ENCODE results near the gene UBA7. TPM values are rescaled to one million over a fixed set of nuclear protein-coding genes. Genes with fewer than 3 reads are reported as not detected.

The UBA7 gene
- total RNA-seq, 1 experiment from 2014 or later: 1.2 TPM

- TF ChIP-seq STAT6 (CRISPR knock-in tag; conservative IDR thresholded peaks at IDR 0.05; ENCODE audit: low read depth) (no peak), CTCF (IDR thresholded peaks at IDR 0.05) (no peak)
These were observed 9.4 kb downstream of the UBA7 start (continued) for GRCh38 chr3:49804141-49805041.

- TF ChIP-seq ATF1 (CRISPR knock-in tag; IDR thresholded peaks at IDR 0.05) (no peak), CREB1 (CRISPR knock-in tag; IDR thresholded peaks at IDR 0.05) (no peak), PREB (CRISPR knock-in tag; IDR thresholded peaks at IDR 0.05; ENCODE audit: borderline replicate concordance) (no peak), ZSCAN18 (CRISPR knock-in tag; IDR thresholded peaks at IDR 0.05) (no peak), NFYB (CRISPR knock-in tag; conservative IDR thresholded peaks at IDR 0.05; ENCODE audit: low read depth) (no peak), ZNF425 (CRISPR knock-in tag; conservative IDR thresholded peaks at IDR 0.05) (no peak), ZNF263 (CRISPR knock-in tag; IDR thresholded peaks at IDR 0.05; ENCODE audit: low read depth) (no peak), AFF4 (CRISPR knock-in tag; IDR thresholded peaks at IDR 0.05; ENCODE audit: borderline replicate concordance) (no peak), ZNF317 (CRISPR knock-in tag; IDR thresholded peaks at IDR 0.05; ENCODE audit: borderline replicate concordance, low read depth) (no peak), CREM (CRISPR knock-in tag; IDR thresholded peaks at IDR 0.05) (no peak), E2F5 (CRISPR knock-in tag; IDR thresholded peaks at IDR 0.05) (no peak), TCF7 (CRISPR knock-in tag; IDR thresholded peaks at IDR 0.05; ENCODE audit: low read depth) (no peak)
- H3K27me3 Mint-ChIP-seq (ENCODE audit: low read depth): peaks cover 40% of the 10 kb centered on the region
- H3K36me3 Mint-ChIP-seq: no peaks in the 10 kb centered on the region
- peak; percentile 66 for DNase-seq (ENCODE audit: low spot score)
- H3K27ac Mint-ChIP-seq: no peak overlapping the region
- CTCF ChIA-PET: interaction anchor here (0.6 to 7.4 kb wide), 42 partner anchors 8 to 1640 kb away, joined by 3 to 207 read pairs (median 5); partner anchors contain the start of genes AMIGO3, GMPPB, IP6K1 and KLHDC8B
- peak; percentile 14 for ATAC-seq
- H3K9me3 Mint-ChIP-seq: no peaks in the 10 kb centered on the region
- POLR2A ChIA-PET: interaction anchor here (0.8 to 2.8 kb wide), 7 partner anchors 17 to 334 kb away, joined by 3 to 11 read pairs (median 3); partner anchors contain the start of genes IP6K1 and MON1A
- peaks cover 41% of the 10 kb centered on the region for H3K4me1 Mint-ChIP-seq
- H3K4me3 Mint-ChIP-seq: peak overlapping the region; percentile 86
These were observed 10.2 kb downstream of the UBA7 start for GRCh38 chr3:49803465-49804140.
